HG02870 (cell line): ENCODE data around the gene DNAJC5G.
"Not testable (repeated sequence)": the region's sequence is repeated elsewhere in the genome, so short reads cannot be mapped to it uniquely, and the experiment has no call there.

ENCODE experiments used
- ATAC-seq: cut with Tn5 transposase; IDR thresholded peaks from one replicate; pipeline ENCODE4 v1.9.1; 2021; ENCODE audit warnings: mild to moderate bottlenecking, moderate library complexity; ENCODE audit not compliant: unreplicated experiment

DNAJC5G gene

DNA sequence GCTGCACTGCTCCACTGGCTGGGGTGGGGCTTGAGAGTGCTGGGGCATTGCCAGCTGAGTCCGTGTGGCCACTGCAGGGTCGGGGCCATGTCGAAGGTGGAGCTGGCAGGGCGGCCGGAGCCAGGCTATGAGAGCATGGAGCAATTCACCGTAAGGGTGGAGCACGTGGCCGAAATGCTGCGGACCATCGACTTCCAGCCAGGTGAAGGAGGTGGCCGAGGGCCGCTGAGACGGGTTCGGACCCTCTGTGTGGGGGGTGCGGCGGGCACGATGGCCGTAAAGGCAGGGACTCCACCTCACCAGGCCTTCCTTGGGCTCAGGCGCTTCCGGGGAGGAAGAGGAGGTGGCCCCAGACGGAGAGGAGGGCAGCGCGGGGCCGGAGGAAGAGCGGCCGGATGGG lies 30.9 kb downstream of the DNAJC5G start:
- no peak for ATAC-seq

DNA sequence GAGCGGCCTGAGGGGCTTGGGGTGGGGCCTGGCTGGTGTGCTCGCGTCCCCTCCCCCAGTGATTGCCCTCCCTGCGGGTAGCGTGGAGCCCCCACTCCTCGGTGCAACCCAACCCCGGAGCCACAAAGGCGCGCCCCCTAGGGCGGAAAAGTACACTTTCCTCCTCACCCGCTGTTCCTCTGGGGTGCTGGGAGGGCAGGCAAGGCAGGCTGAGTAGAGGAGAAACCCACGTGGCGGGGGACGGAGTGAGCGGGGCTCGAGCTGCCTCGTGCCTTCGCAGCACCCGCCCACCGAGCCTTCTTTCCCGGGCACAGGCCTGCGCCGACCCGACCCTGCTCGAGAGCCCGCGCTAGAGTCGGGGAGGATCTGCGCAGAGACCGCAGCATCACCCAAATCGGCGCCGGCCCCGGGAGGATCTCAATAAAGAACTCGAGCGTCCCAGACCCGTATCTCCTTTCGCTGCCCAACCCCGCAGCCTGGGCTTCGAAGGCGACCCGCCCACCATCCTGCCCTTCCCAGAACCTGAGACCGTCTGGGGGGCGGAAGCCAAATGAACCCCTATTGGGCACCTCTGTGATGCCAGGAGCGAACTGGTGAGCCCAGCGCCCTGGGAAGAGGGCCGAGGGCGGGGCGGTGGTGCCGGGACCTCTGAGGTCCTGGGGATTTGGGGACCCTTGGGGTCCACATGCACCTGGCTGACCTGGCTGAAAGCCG lies 31.5 kb downstream of the DNAJC5G start:
- ATAC-seq: no peak

DNA sequence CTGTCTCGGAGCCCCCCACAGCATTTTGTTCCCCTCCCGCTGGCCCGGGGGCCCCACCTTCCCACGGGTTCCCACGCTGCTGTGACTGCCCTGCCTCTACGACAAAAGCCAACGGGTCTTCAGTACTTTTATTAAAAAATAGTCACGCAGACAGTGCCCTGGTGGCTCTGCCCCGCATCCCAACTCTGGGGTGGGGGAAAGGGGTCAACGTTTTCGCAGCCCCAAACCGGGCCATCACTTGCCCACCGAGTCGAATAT lies 32.0 kb downstream of the DNAJC5G start:
- no peak for ATAC-seq

DNA sequence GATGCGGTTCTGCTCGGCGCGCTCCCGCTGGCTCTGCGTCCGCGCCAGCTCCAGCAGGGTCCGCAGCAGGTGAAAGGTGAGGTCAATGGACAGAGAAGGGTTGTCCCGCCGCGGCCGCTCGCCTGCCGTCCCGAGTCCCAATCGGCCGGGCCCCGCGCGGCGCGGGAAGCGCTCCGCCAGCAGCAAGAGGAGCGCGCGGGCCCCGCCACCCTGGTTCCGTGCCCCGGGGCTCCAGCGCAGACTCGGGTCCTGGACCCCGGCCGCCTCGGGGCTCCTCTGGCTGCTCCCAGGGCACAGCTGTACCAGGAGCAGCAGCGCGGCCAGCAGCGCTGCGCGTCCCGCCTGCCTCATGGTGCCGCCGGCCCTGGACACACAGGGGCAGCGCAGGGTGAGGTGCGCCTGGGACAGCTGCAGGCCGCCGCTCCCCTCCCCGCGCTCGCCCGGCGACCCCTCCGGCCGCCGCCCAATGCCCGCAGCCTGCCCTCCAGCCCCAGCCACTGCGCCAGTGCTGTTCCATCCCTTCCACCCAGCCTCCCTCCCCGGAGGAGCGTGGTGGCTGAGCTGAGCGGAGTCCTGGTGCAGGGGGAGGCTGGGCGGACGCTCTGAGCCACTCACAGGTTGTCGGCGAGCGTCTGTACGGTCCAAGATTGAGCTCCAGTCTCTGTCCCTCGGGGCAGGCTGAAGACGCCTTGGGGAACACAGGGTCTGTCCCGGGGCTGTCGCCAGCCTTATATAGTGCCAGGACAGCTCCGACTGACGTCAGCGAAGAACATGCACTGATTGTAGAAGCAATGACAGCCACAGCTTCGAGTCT lies 32.5 kb downstream of the DNAJC5G start:
- no peak for ATAC-seq

DNA sequence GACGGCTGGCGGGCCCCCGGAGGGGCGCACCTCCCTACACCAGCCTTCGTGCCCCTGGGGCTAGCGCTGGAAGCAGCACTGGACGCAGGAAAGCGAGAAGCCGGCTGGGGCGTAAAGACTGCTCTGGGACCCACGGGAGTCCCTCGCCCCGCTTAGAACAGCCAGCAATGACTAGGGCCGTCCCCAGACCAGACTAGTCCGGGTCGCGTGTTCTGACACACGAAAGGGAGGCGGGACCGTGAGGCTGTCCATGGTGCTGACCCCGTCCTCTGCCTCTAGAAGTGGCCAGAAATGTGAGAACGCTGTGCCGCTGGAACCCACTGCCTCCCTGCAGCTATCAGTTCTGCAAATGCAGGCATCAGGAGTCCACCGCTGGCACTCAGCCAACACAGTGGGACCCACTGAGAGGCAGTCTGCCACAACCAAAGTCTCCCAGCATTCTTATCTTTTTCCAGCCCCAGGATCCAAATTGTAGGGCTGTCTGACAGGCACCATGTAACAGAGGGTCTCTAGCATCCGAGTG lies 33.2 kb downstream of the DNAJC5G start, which contains the start of gene UCN:
Gene UCN, minus strand, starts transcription at position 87 of the 523 bp plus-strand sequence. CDS start 550 bp downstream, outside the sequence.
- ATAC-seq: no peak

DNA sequence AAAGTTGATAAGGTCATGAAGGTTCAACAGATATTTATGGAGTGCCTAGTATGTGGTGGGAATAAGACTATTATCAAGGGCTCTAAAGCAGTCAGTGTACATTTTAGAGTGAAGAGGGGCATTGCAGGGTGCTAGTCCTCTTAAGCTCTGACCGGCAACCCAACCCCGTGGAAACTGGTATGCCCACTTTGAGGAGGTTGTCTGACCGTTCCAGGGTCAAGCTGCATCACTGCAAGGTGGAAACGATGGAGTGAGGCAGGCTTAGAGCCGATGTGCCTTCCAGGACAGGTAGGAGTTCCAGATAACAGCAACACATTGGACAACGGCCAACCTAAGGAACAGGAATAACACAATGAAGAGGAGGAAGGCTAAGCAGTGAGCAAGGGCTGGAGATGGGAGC lies 34.4 kb downstream of the DNAJC5G start:
- no peak for ATAC-seq

DNA sequence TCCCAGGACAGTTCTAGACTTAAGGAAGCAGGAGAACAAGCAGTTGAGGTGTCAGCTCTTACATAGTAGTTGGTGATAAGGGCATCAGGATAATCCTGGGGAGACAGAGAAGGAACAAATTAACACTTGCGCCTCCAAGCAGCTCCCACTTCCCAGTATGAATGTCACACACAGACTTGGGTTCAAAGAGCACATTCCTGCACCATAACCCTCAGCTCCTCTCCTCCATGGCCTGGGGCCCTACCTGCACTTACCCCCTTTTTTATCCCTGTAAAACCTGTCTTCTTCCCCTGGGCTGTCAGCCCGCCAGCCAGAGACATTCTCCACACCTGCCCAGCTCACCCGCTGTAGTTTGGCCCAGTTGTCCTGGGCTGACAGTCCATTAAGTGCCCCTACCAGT lies 36.9 kb downstream of the DNAJC5G start:
- ATAC-seq: no peak

DNA sequence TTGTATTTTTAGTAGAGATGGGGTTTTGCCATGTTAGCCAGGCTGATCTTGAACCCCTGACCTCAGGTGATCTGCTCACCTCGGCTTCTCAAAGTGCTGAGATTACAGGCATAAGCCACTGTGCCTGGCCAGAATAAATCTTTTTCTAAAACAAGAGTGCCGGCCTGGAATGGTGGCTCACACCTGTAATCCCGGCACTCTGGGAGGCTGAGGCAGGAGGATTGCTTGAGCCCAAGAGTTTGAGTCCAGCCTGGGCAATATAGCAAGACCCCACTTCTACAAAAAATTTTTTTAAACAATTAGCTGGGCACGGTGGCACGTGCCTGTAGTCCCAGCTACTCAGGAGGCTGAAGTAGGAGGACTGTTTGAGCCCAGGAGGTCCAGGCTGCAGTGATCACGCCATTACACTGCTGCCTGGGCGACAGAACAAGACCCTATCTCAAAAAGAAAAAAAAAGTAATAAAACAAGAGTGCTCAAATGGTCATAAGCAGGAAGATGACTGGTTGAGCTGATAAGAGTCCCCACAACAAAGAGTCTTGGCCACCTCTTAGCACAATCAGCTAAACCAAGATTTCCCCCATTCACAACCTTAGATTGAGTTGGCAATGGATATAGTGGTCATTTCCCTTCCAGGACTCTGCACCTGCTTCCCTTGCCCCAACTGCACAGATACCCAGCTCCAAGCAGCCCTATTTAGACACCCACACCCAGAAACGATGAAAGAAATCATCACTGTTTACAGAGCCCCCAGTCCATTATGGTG lies 38.8 kb downstream of the DNAJC5G start:
- no peak for ATAC-seq

DNA sequence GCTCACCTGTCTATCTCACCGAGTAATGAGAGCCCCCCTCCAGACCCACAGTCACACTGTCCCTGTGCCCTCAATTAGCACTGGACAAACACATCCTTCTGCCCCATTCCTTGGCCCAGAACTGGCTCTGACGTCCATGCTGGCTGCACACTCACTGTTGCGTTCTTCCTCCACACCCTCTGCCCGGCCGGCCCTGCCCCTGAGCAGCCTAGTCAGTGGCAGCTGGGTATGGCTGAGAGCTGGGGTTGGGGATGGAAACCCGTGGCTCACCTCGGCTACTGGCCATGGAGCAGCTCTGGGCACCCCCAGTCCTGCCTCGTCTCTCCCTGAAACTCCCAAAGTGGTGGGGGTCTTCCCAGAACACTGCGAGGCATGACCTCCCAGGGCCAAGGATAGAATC lies 39.5 kb downstream of the DNAJC5G start:
- no peak for ATAC-seq

DNA sequence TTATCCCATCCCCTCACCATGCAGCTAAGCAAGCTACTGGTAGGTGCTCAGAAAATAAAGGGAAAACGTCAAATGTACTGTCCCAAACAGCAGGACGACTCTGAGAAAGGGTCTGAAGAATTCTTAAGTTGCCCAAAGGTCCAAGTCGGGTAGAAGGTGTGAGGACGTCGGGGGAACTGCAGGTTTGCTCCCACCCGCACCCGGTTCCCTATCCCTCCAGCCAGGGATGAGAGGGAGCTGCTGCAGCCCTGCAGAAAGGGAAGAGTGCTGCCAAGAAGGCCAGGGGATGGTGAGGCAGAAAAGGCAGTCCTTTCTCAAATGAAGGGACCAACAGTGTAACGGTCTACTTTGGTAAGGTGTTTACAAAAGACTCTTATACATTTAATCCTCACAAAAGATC lies 39.9 kb downstream of the DNAJC5G start:
- ATAC-seq: no peak

DNA sequence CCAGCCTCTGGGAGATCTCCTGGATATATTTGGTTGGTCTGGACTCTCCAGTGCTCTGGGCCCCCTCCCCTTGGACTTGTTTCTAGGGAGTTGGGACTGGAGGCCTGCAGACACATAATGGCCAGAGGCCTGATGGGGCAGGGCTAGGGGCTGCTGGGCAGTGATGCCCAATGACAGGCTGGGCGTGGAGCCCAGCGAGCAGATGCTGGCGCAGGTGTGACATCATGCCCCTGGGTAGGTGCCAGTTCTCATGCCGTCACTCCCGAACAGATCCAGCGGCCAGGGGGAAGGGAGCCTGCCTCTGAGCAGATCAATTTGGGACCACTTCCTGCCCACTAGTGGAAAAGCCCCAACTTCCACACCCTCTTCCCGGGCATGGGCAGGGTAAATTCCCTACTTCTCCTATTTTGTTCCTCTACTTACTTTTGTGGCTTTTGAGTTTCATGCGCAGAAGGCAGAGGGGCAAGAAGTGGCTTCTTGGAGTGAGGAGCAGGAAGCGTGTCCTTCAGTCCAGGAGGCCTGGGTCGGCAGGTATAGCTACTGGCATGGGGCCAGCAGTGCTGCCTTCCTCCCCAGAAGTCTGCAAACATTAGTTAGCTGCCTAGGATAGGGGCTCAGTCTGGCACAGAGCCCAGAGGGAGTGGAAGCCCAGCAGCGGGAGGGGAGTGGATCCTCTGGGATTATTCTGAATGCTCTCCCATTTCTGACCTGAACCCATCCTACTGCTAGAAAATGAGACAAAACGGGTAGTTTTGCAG lies 41.6 kb downstream of the DNAJC5G start:
- no peak for ATAC-seq

DNA sequence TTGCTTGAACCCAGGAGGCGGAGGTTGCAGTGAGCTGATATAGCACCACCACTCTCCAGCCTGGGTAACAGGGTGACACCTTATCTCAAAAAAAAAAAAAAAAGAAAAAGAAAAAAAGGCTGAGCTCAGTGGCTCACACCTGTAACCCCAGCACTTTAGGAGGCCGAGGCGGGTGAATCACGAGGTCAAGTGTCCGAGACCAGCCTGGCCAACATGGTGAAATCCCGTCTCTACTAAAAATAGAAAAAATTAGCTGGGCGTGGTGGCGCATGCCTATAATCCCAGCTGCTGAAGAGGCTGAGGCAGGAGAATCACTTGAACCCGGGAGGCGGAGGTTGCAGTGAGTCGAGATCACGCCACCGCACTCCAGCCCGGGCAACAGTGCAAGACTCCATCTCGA lies 44.6 kb downstream of the DNAJC5G start:
- ATAC-seq: not testable (repeated sequence)

DNA sequence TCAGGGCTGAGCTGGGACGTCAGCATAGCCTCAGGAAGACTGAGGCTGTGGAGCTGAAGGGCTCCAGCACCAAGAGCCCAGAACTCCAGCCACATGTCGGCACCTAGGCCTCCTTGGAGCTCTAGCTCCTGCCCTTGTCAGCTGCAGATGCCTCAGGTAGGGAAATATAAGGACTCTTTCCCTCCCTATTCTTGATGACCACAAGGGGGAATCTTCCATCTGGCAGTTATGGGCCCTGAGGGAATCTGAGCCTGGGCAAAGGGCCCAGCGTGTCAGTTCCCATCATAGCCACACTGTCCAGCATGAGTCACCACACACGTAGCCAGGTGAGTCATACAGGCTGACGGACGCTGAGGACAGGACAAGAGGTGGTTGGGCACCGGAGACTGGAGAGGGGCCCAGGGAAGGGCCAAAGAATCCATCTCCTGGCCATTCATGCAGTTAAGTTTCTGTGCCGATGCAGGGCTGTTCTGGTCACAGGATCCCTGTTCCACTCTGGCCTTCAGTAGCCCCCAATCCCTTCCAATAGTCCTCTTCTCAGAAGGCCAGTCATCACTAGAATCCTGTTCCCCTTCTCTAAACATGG lies 45.8 kb downstream of the DNAJC5G start:
- no peak for ATAC-seq

DNA sequence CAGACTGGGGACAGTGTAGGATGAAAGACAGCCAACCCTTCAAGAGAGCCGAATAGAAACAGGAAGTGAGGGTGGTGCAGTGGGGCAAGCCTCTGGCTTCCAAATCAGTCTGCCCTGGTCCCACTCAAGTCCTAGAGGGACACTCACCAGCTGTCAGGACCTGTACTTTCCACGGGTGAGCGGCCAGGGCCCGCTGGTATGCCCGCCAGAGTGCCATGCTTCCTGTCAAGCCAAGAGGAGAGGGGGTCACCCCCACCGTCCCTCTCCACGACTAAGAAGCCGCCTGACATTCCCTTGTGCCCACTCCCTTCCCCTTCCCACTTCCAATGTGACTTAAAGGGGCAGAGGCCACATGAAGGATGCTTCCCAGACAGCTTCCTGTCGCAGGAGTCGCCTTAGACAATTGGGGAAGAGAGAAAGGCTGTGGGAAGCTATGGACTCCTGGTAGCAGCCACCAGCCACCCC lies 47.1 kb downstream of the DNAJC5G start:
- no peak for ATAC-seq

DNA sequence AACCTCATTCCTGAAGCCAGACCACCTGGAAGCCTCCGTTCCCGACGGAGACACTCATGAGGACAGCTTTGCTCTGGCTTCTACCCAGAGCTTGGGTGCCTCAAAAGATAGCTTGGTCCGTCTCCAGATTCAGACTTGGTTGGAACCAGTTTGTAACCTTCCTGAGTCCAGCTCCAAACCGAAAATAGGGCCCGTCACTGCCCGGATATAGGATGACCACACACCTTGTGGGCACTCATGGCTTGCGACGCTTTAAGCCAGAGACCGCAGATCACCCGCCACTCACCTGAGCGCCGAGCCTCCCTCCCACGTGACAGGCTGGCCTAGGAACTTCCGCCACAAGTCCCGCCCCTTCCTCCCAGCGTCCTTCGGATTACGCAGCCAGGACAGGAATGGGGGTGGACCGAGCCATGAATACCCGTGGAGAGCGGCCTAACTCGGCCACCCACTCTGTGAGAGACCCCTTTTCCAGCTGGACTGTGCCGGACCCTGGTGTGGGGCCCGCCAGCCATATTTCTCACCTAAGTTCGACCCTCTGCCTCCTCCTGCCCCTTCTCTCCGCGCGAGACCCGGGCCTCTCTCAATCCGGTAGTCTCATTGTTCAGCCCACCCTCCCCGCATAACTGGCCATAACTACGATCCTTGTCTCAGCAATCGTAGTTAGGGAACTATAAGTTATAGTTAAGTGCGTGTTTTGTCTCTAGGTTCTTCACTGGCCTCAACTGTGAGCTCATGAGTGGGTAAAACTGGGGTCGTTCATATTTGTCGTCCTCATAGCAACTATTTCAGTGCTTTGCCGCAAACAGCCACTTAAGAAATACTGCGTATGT lies 47.7 kb downstream of the DNAJC5G start, which contains the start of gene MPV17:
Gene MPV17, minus strand, starts transcription at position 332 of the 830 bp plus-strand sequence. CDS start 580 bp downstream, outside the sequence.
- peak; percentile 86 for ATAC-seq

DNA sequence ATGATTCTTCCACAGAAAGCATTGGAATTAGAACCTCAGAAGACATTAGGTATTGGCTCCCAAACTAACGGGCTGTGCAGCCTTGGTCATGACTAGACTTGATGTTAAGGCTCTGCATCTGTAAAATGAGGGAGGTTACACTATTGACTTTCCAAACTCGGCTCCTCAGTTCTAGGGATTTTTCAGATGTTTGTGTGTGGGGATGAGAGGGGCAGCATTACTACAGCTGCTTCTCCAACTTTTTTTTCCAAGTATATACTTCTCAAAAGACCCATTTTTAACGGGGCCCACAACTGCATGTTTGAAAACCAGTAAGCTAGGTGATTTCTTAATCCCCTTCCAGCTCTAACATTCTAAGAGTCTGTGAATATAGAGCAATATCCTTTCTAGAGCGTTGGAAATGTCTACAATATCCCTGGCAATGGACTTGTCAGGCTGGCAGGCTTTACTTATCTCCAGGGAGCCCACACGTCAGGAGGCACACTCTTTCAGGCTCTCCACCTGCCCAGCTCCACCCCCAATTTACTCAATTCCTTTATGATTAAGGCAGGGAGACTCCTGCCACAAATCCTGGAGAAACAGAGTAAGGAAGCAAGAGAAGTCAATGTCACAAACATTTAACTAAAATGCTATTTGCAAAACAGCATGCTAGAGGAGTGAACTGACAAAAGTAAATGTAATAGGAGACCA lies 48.5 kb downstream of the DNAJC5G start:
- no peak for ATAC-seq

DNA sequence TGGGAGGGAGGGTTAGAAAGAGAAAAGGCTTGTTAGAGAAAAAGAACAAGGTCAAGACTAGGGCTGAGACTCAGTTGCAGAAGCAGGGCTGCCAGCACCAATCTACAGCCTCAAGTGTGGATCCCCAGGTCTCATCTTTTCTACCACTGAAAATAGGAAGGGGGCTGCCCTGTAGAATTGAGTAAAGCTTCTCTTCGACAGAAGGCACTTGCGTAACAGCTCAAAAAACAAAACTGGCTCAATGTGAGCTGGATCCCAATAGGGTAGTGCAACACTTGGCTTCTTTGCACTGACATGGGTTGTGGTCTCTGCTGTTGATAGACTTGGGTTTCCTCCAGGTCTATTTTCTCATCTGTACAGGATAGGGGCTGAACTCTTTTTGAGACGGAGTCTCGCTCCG lies 49.5 kb downstream of the DNAJC5G start:
- ATAC-seq: no peak
